ENCODE measurements around the gene CST9.
"Not testable (repeated sequence)": the region's sequence is repeated elsewhere in the genome, so short reads cannot be mapped to it uniquely, and the experiment has no call there.

The CST9 gene

DNA sequence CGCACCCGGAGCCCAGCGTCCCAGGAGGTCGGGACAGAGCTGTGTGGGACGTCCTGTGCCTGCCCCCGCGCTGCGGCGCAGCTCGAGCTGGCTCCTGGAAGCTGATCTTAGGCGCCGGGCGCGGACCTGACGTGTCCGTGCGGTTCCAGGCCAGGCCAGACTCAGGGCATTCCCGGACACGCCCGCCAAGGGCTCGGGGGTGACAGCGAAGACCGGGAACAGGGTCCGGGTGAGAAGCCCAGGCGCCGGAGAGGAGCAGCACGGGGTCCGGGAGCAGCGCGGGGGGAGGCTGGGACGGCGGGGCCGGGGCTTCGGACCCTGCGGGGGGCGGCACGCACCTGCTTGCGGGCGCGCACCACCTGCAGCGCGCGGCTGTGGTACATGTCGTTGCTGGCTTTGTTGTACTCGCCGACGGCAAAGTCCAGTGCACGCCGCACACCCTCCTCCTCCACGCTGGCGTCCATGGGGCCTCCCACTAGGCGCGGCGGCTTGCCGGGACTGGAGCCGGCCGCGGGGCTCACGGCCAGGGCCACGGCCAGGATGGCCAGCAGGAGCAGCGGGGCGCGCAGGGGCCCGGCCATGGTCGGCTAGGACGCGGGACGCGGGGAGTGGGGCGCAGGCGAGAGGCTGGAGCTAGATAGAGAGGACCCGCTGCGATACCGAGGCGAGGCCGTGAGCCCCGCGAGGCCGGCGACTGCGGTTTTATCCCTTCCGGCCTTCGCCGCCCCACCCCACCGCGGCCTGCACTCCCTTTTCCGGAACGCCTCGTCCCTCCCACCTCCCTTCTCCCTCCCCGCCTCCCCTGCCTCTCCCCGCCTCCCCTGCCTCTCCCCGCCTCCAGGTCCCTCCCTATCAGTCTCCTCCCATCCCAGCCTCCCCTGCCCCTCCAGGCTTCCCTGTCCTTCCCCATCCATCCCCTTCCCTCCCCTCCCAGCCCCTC lies 31.8 kb upstream of the CST9 start, which contains the start of gene CST3:
CST3 (minus strand) TSS at position 674 of the 940 bp plus-strand sequence; CDS start at position 581, 93 bp downstream.
- no peak for DNase-seq (ENCODE audit: low read depth in 3 of 3, low spot score in 1 of 3)

DNA sequence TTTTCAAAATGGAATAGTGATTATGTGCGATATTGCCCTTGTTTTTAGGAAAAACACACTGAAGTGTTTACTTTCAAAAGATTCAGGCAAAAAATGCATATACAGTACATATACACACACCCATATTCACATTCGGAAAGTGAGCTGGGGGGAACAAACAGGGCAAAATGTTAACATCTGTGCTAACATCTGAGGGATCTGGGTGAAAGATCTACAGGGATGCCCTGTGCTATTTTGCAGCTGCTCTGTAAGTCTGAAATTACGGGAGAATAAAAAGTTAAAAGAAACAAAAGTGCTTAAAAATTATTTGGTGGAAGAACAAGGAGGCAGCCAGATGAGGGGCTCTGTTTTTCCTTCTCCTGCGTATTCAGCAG lies 31.2 kb upstream of the CST9 start:
- no peak for DNase-seq (ENCODE audit: low read depth in 3 of 3, low spot score in 1 of 3)

DNA sequence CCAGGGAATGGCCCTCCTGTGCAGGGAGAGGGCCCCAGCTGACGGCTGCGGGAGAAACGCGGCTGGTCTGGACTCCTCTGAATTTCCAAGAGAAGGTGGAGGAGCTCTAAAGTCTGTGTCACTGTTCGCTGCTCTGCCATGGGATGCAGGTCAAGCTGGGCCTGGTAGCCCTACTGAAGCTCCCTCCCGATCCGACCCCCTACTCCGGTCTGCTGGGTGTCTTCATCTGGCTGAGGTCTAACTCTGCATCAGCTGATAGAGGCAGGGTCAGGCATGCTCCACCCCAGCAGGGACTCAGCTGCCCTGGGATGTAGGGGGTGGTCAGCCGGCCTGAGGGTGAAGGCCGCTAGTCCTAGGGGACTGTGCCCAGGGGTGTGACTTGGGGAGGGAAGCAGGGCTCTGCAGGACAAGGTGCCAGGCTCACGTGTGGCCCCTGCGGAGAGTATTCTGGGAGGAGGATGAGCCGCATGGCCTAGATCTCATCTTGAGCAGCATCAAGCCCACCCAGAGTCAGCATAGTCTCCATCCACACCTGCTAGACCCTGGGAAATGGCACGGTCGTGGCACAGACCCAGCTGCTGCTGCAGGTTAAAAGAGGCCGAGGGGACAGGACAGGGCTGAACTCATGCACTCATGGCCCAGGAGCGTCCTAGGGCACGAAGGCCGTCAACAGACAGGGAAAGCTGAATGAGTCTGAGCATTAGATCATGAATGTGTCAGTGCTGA lies 30.6 kb upstream of the CST9 start:
- no peak for DNase-seq (ENCODE audit: low read depth in 3 of 3, low spot score in 1 of 3)

DNA sequence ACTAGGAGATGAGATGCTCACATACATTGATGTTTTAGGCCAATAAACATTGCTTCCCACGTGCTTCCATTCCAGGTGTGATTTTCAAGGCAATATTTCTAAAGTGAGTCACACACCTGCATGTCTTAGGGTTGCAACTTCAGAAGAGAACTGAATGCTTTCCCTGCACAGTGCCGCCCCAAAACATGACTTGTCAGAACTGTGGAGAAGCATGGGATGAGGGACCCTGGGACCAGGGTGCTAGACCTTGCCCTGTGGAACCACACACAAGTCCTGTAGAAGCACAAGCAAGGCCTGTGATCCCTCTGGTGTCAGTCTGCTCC lies 30.0 kb upstream of the CST9 start:
- not testable (repeated sequence) for DNase-seq (ENCODE audit: low read depth in 3 of 3, low spot score in 1 of 3)

DNA sequence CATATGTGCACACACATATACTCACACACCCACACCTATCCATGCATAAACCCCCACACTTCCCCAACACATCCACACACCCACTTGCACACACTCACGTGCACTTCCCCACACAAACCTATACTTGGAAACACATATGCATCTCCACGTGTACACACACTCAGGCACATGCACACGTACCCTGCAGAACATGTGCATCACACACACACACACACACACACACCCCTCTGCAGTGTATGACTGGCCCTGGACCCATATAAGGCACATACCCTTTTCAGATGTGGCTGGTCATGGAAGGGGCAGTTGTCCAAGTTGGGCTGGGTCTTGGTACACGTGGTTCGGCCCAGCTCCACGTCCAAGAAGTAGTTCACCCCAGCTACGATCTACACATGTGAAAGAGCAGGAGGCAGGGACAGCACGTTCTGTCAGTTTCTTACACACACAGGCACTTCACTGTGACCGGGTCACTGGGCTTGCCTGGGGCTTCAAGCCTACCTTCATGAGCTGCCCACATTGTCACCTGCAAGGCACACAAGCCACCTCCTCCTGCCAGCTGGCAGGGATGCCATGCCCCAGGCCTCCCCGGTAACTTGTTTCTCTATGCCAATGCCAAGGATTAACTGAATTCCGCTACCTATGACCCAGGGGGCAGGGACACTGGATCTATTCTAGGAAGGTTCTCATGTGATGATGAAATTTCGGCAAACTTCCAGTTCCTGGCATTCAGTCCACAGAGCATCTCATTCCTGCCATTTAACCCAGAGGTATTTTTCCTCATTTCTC lies 29.5 kb upstream of the CST9 start:
- DNase-seq (ENCODE audit: low read depth in 3 of 3, low spot score in 1 of 3), result no peak

DNA sequence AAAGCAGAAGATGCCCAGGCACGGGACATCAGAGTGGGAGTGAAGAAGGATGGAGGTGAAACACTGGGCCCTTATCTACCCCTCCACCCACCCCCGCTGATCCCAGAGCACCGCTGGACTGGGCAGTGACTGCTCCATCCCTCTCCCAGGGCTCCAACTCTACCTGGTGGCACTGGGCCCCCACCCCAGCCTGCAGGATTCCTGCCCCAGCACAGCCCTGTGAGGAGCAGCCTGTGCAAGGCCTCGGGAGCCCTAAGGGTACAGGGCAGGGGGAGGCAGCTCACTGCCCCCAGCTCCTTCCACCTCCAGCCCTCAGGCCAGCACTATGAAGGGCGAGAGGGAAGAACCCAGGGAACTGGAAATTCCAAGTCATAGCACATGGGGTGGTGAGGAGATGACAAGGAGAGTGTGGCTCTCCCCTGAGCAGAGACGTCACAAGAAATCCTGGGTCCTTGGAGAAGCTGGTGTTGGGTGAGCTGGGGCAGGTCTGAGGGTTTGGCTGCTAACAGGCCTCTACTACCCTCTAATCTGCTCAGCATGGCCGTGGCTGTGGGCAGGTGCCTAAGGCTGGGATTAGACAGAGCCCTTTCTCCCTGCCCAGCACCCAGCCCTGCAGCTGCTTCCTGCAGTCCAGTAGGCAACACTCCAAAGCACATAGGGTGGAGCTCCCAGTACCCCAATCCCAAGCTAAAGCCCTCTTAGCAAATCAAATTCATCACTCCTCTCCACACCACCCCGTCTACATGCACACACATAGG lies 28.5 kb upstream of the CST9 start:
- DNase-seq (ENCODE audit: low read depth in 3 of 3, low spot score in 1 of 3), result no peak

DNA sequence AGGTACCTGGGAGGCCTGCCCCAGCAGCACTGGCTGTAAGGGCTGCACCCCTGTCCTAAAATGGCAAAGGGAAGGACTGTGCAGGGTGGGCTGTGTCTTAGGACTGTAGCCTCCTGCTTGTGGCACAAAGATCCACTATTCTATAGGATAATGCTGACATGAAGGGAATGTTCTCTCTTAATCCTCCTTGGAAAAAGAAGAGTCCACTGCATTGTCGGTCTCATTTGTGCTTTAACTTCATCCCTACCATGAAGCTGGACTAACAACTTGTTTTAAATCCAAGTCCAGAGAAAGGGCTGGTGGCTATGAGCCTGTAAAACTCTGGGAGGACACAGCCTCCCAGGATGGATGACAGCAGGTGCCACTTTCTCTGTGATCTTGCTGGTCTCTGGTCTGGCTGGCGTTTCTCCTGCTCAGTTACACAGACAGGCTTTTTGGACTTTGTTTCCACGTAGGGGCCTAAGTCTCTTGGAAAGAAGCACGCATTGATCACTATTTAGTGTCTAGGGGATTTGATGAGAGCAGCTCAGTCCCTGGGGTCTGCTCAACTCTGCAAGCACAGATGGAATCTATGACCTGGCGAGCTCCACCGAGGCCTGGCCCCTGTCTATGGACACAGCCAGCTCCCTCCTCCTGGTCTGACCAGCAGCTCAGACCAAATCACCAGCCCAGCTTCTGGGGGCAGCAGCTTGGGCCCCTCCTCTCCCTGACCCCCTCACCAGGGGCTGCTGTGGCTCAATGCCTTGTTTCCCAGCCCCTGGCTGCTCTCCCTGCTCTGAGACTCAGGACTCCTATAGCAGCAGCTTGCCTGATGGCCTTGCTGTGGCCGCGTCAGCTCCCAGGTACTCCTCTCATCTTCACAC lies 27.2 kb upstream of the CST9 start:
- no peak for DNase-seq (ENCODE audit: low read depth in 3 of 3, low spot score in 1 of 3)

DNA sequence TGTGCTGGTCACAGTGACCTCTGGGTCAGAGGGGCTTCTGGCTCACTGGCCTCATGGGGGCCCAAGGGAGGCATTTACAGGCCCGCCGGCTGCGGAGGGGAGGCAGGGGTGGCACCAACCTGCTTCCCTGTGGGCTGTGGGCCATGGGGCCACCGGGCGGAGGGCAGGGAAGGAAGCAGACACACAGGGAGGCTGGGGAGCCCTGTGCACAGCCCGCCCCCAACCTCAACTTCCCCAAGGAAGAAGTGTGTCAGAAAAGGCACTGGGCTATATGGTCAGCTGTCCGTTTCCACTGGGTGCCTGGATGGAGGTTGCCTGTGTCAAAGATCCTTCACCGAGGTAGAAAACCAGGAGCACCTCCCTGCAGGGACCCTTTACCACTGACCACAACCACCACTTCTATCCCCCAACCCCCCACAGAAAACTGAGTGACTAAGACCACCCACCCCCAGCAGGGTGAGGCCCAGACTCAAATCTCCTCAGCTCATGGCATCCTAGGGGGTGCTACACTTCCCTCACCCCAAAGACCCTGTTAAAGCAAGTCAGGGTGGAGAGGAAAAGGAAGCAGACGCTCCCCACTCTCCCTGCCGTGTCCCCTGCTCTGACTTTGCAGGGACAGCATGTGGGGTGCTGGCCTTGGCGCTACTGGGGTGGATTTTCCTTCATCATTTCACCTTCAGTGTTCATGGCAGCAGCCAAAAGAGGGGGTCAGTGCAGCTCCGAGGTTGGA lies 26.4 kb upstream of the CST9 start:
- no peak for DNase-seq (ENCODE audit: low read depth in 3 of 3, low spot score in 1 of 3)

DNA sequence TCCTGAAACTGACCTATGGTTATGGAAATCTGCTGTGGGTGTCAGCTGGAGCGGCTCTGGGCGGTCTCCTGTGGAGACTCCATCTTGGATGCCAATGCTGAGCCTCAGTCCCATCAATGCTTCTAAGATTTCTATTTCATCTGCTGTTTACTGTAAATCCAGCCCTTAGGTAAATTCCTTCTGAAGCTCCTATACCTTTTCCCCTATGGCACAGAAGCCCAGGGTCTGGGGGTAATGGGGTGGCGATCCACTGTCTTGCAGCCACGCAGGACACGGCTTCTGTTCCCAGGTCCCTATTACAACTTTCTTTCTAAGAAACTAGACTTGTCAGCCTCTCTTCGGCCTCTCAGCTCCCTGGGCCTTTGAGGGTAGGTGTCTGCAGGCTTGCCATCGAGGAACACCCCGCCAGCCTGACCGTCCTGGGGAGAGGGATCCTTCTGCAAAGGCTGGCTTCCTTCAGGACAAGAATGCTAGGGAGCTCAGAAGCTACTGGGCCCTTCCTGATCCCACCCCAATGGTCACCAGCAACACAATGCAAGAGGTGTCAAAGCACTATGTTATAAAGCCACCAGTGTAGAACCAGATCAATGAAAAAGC lies 25.6 kb upstream of the CST9 start:
- DNase-seq (ENCODE audit: low read depth in 3 of 3, low spot score in 1 of 3), result no peak

DNA sequence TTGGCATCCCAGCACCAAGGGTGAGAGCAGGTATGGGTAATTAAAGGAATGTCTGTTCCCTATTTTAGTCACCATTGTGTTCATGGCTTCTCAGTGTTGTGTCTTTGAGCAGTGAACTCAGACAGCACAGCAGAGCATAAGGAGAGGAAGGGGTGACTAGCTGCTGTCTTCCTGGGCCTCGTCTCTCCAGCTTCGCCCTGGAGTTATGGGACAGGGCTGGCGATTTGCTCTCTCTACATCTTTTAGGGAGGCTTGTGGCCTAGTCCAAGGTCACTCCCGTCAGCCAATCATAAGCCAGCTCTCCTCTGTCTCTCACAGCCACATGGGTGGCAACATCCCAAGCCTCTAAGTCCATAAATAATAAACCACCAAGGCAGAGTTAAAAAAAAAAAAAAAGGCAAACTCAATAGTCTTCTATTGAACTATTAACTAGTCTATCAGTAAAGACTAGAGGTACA lies 24.7 kb upstream of the CST9 start:
- no peak for DNase-seq (ENCODE audit: low read depth in 3 of 3, low spot score in 1 of 3)

DNA sequence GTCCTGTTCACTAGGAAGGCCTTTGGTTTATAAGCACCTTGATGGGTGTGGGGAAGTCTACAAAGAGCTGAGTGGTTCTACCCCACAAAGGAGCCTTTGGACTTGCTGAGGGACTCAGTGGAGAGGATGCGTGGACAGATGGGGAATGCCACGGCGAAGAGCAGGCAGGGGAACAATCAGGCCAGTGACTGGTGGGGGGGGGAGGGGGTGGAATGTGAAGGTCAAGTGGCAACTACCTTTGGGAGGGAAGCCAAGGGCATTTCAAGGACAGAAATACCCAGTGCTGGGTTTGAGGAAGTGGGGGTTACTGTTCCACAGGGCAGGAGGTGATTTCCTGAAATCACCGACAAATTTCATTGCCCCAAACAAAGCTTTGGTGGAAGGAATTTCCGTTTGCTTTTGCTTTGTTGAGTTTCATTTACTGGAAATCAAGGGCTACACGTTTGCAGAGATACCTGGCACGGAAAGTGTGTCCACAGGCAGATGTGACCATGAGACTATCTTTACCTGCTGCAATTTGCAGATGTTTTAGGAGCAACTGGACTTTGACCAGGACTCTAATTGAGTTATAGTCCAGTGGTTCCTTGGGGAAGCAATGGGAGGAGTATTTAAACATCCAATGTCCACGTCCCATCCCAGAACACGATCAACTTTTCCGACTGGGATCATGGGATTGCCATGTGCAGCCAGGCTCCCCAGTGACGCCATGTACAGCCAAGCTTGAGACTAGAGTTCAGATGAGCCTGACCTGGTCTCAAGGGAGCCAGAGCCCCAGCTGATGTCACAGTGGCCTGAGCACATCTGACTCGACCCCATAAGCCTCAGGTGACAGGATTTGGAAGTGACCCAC lies 24.1 kb upstream of the CST9 start:
- DNase-seq (ENCODE audit: low read depth in 3 of 3, low spot score in 1 of 3), result no peak

DNA sequence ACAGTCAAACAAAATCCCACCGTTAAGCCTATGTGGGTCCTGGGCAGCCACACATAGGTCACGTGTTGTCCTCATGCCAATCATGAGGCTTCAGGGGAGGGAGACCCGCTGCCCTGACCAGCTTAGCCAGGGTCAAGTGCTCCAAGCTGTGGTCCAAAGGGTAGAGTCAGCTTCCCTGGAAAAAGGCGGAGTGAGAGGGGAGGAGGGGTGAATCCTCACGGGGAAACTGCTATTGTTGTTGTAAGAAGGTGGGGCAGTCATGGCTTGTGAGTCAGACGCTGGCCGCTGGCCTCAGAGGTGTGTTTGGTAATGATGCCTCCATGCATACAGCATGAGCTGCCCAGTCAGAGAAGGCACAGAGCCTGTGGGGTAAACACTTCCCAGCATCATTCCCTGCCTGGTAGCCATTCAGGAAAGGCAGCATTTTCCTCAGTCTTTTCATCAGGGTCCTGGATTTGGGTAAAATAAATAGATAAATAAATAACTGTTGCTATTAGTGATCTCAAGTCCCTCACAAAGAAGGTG lies 23.4 kb upstream of the CST9 start:
- DNase-seq (ENCODE audit: low read depth in 3 of 3, low spot score in 1 of 3), result no peak

DNA sequence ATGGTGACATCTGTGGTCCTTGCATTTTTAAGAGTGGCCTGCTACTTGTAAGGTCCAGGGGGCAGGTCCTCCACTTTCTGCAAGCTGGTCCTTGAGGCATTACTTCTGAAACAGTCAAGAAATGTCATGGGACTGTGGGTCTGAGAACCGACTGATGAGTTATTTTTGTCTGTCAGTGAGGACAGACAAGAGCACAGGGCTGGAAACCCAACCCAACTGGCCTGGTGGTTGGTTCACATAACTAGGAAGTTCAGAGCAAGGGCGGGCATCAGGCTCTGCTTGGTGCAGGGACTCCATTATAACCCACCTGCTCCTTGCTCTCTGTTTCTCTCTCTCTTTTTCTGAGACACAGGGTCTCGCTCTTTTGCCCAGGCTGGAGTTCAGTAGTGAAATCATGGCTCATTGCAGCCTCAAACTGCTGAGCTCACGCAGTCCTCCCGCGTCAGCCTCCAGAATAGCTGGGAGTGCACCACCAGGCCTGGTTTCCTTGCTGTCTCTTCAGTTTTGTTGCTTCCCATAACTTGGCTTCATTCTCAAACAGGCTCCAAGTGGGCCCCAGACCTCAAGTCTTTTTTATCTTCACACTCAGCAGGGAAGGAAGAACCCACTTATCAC lies 22.8 kb upstream of the CST9 start:
- no peak for DNase-seq (ENCODE audit: low read depth in 3 of 3, low spot score in 1 of 3)

DNA sequence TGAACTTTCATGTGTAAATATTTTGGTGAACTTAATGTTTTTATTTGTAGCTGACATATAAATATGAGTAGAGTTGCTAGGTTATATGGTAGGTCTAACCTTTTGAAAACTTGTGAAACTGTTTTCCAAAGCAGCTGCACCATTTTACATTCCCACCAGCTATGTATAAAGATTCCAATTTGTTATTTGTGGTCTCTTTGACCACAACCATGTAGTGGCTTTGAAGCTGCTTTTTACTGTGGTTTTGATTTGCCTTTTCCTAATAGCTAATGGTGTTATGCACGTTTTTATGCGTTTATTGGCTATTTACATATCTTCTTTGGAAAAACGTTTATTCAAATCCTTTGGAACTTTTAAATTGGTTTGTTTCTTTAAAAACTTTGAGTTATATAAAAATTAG lies 21.8 kb upstream of the CST9 start:
- DNase-seq (ENCODE audit: low read depth in 3 of 3, low spot score in 1 of 3), result no peak

DNA sequence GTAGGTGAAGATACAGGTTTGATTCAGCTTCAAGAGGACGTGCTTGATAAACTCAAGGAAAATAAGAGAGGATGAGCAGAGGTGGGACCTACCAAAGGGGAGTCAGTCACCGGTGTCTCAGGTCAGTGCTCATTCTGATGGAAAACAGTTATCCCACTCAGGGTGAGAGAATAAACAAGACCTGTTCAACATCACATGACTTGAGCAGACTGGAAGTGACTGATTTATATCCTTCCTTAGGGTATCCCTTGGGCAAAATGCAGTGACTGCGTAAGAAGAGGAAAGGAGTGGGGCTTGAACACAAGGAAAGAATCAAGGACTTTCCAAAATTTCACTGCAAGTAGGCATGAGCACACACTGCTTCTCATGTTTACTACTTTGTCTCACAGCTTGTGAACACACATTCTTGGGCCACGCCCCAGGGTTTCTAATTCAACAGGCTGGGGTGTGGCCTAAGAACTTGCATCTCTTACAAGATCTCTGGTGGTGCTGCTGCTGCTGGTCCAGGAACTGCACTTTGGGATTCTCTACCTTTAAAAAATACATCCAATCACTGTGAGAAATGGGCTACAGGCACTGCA lies 20.4 kb upstream of the CST9 start:
- no peak for DNase-seq (ENCODE audit: low read depth in 3 of 3, low spot score in 1 of 3)

DNA sequence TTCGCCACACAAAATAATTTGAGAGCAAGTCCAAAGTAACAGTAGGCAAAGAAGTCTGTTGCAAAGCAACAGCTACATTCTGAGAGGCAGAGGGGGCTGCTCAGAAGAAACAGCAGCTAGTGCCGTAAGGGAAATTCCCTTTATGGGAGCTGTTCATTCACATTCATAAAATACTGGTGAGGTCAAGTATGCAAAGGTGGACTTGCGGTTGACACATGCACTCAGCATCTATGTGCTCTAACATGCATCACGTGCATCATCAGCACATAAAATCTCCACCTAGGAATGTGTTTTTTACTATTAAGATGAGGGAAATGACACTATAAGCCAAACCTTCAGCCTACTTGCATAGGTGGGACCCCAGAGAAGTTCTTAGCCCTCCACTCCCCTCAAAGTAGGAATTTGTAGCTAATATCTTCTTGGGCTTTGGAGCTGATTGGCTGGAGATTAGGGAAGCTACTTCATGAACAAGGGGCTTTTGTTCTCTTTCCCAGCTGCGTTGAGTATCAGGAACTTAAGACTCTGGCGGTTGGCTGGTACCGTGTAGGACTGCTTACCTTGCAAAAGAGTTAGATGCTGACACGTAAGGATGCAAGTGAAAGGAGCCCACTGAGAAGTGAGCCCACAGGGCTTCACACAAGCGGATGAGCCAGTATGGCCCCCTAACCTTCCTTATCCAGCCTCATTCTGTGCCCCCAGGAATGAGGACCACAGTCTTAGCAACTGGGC lies 19.7 kb upstream of the CST9 start:
- no peak for DNase-seq (ENCODE audit: low read depth in 3 of 3, low spot score in 1 of 3)

Data from stimulated activated CD4-positive, alpha-beta T cell treated with anti-CD3 and anti-CD28 coated beads, TNF-alpha, amount 100 ng/mL, for 1 hour (primary cell).